ENCODE data around the gene RAF1.

DNA sequence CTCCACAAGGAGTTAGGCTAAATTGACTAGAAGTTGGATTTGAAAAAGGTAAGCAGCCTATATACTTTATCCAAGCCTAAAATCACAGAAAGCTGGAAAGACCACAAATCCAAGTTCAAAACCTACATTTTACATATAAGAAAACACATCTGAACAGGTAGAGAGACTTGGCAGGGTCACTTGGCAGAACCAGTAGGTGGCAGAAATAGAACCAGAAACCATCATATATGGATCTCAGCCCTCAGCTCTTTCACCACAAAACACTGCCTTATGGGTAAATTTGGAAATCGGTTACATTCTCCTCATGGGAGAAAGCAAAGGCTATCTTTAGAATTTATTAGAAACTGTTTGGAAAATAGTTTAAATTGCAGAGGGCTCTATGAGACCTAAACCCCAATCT, 62.8 kb downstream of the RAF1 start:
- TF ChIP-seq, protein P1, sequence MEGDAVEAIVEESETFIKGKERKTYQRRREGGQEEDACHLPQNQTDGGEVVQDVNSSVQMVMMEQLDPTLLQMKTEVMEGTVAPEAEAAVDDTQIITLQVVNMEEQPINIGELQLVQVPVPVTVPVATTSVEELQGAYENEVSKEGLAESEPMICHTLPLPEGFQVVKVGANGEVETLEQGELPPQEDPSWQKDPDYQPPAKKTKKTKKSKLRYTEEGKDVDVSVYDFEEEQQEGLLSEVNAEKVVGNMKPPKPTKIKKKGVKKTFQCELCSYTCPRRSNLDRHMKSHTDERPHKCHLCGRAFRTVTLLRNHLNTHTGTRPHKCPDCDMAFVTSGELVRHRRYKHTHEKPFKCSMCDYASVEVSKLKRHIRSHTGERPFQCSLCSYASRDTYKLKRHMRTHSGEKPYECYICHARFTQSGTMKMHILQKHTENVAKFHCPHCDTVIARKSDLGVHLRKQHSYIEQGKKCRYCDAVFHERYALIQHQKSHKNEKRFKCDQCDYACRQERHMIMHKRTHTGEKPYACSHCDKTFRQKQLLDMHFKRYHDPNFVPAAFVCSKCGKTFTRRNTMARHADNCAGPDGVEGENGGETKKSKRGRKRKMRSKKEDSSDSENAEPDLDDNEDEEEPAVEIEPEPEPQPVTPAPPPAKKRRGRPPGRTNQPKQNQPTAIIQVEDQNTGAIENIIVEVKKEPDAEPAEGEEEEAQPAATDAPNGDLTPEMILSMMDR (IDR thresholded peaks at IDR 0.05), result no peak
- TF ChIP-seq POLR2A (IDR thresholded peaks at IDR 0.05), result no peak
